ENCODE results near the gene SLC25A13. TPM values are rescaled to one million over a fixed set of nuclear protein-coding genes. Genes with fewer than 3 reads are reported as not detected.

Gene SLC25A13
- total RNA-seq, 3 donors from 2014 or later = 33.1 to 39.0 (median 33.2) TPM

GRCh38 chr7:96305915-96306314, 16.0 kb downstream of the SLC25A13 start:
- Histone ChIP-seq H3K27me3 (no peaks in the 10 kb centered on the region), H3K4me3 (no peak overlapping the region), H3K36me3 (no peaks in the 10 kb centered on the region), H3K9me3 (no peaks in the 10 kb centered on the region), H3K4me1 (peaks cover 0 to 11% of the 10 kb centered on the region in 2 donors), H3K27ac (no peak overlapping the region)
- no peak for DNase-seq (ENCODE audit: low spot score in 2 of 2)
- no peak for TF ChIP-seq CTCF (IDR thresholded peaks at IDR 0.05)
- no peak for TF ChIP-seq POLR2A (IDR thresholded peaks at IDR 0.05)
- no peak for TF ChIP-seq POLR2AphosphoS5 (IDR thresholded peaks at IDR 0.05)
- intact Hi-C loops (cut with DNase I; ENCODE audit: low total_unique reads) = no loop called here

GRCh38 chr7:96304573-96304972, 17.3 kb downstream of the SLC25A13 start:
- H3K4me3 ChIP-seq = no peak overlapping the region
- DNase-seq (ENCODE audit: low spot score in 2 of 2) = no peak
- intact Hi-C loops (cut with DNase I; ENCODE audit: low total_unique reads) = no loop called here
- H3K36me3 ChIP-seq = no peaks in the 10 kb centered on the region
- H3K4me1 ChIP-seq = peaks cover 0 to 11% of the 10 kb centered on the region in 2 donors
- TF ChIP-seq CTCF (IDR thresholded peaks at IDR 0.05) (no peak), POLR2AphosphoS5 (IDR thresholded peaks at IDR 0.05) (no peak), POLR2A (IDR thresholded peaks at IDR 0.05) (no peak)
- H3K27me3 ChIP-seq = no peaks in the 10 kb centered on the region
- no peaks in the 10 kb centered on the region for H3K9me3 ChIP-seq
- H3K27ac ChIP-seq = no peak overlapping the region

- Histone ChIP-seq H3K36me3 (no peaks in the 10 kb centered on the region), H3K9me3 (no peaks in the 10 kb centered on the region), H3K27ac (peak overlapping the region; percentile 50 to 56), H3K27me3 (no peaks in the 10 kb centered on the region), H3K4me1 (peaks cover 0 to 11% of the 10 kb centered on the region in 2 donors), H3K4me3 (no peak overlapping the region)
- DNase-seq (ENCODE audit: low spot score in 2 of 2) = no peak
- TF ChIP-seq POLR2AphosphoS5 (IDR thresholded peaks at IDR 0.05) = no peak
- intact Hi-C loops (cut with DNase I; ENCODE audit: low total_unique reads) = no loop called here
Observed at GRCh38 chr7:96303686-96304443, 18.0 kb downstream of the SLC25A13 start.

DNA sequence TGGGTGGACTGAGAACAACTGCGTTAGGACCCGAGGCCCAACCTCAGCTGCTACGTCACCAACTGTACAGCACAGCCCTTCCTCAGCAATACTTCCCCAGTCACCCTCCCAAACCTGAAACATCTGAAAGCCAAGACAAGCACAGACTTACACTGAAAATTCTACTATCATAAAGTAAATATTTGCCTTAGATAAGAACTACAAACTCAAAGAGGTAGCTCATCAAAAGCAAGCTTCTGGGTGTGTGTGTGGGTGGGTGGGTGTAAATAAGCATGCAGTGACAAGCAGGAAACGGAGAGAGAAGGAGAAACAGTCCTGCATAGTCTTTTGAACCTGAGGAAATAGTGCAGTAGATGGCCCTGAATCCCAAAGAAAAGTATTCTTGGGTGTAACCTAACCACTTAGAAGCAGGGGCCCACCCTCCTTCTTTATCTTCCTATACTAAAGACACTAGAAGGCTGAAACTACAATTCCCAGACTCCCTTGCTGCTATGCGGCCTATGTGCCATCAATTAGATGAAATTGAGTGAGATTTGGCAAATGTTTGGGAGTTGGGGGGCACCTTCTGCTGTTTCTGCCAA, 18.7 kb downstream of the SLC25A13 start:
- DNase-seq (ENCODE audit: low spot score in 2 of 2) = no peak
- H3K9me3 ChIP-seq = no peaks in the 10 kb centered on the region
- H3K27me3 ChIP-seq = no peaks in the 10 kb centered on the region
- H3K4me3 ChIP-seq = no peak overlapping the region
- TF ChIP-seq POLR2A (IDR thresholded peaks at IDR 0.05) = no peak
- no peak for TF ChIP-seq CTCF (IDR thresholded peaks at IDR 0.05)
- no peak for TF ChIP-seq POLR2AphosphoS5 (IDR thresholded peaks at IDR 0.05)
- intact Hi-C loops (cut with DNase I; ENCODE audit: low total_unique reads) = no loop called here
- H3K27ac ChIP-seq = peak overlapping the region; percentile 50 to 56
- H3K4me1 ChIP-seq = peaks cover 0 to 11% of the 10 kb centered on the region in 2 donors
- H3K36me3 ChIP-seq = no peaks in the 10 kb centered on the region

- no peaks in the 10 kb centered on the region for H3K27me3 ChIP-seq
- H3K4me1 ChIP-seq = peaks cover 0 to 11% of the 10 kb centered on the region in 2 donors
- H3K9me3 ChIP-seq = no peaks in the 10 kb centered on the region
- H3K27ac ChIP-seq = no peak overlapping the region
- no peaks in the 10 kb centered on the region for H3K36me3 ChIP-seq
- TF ChIP-seq CTCF (IDR thresholded peaks at IDR 0.05) (no peak), POLR2A (IDR thresholded peaks at IDR 0.05) (no peak), POLR2AphosphoS5 (IDR thresholded peaks at IDR 0.05) (no peak)
- intact Hi-C loops (cut with DNase I; ENCODE audit: low total_unique reads) = no loop called here
- DNase-seq (ENCODE audit: low spot score in 2 of 2) = no peak
- H3K4me3 ChIP-seq = no peak overlapping the region
Observed at GRCh38 chr7:96300986-96301385, 20.9 kb downstream of the SLC25A13 start.

Measured in breast epithelium (tissue), 4 donors.